ENCODE results near the gene ZNF575. TPM values are rescaled to one million over a fixed set of nuclear protein-coding genes. Genes with fewer than 3 reads are reported as not detected.
A peak's percentile ranks its signal among the peaks of the same experiment; 100 is the strongest.

The ZNF575 gene
- total RNA-seq, 2 donors from 2014 or later, result 6.4 to 11.3 TPM

GRCh38 chr19:43562226-43562697 lies 29.3 kb downstream of the ZNF575 start:
- Histone ChIP-seq H3K4me3 (no peak overlapping the region), H3K36me3 (no peaks in the 10 kb centered on the region), H3K9me3 (no peaks in the 10 kb centered on the region), H3K27me3 (no peaks in the 10 kb centered on the region), H3K27ac (peak overlapping the region; percentile 59), H3K9ac (ENCODE audit: low read depth in 2 of 2, low read length in 2 of 2) (no peak overlapping the region), H3K4me1 (no peaks in the 10 kb centered on the region)
- TF ChIP-seq CTCF (IDR thresholded peaks at IDR 0.05), result no peak
- DNase-seq, result no peak
- intact Hi-C loops (cut with DNase I), result no loop called here

- H3K27ac ChIP-seq, result peak overlapping the region; percentile 59
- H3K4me1 ChIP-seq, result no peaks in the 10 kb centered on the region
- no peak overlapping the region for H3K4me3 ChIP-seq
- no peaks in the 10 kb centered on the region for H3K27me3 ChIP-seq
- peak; percentile 59 for DNase-seq
- no peaks in the 10 kb centered on the region for H3K9me3 ChIP-seq
- TF ChIP-seq CTCF (IDR thresholded peaks at IDR 0.05), result no peak
- intact Hi-C loops (cut with DNase I), result no loop called here
- H3K9ac ChIP-seq (ENCODE audit: low read depth in 2 of 2, low read length in 2 of 2), result no peak overlapping the region
- no peaks in the 10 kb centered on the region for H3K36me3 ChIP-seq
These were observed 29.8 kb downstream of the ZNF575 start for GRCh38 chr19:43562698-43563241.

GRCh38 chr19:43563816-43564457 lies 30.9 kb downstream of the ZNF575 start:
- intact Hi-C loops (cut with DNase I), result no loop called here

GRCh38 chr19:43564800-43565199 lies 31.8 kb downstream of the ZNF575 start:
- H3K4me1 ChIP-seq, result no peaks in the 10 kb centered on the region
- H3K4me3 ChIP-seq, result no peak overlapping the region
- no peak for DNase-seq
- no peaks in the 10 kb centered on the region for H3K9me3 ChIP-seq
- no peaks in the 10 kb centered on the region for H3K36me3 ChIP-seq
- intact Hi-C loops (cut with DNase I), result no loop called here
- no peak for TF ChIP-seq CTCF (IDR thresholded peaks at IDR 0.05)
- H3K9ac ChIP-seq (ENCODE audit: low read depth in 2 of 2, low read length in 2 of 2), result no peak overlapping the region
- H3K27ac ChIP-seq, result no peak overlapping the region
- no peaks in the 10 kb centered on the region for H3K27me3 ChIP-seq

More at GRCh38 chr19:43563816-43564457, 30.9 kb downstream of the ZNF575 start:
- Histone ChIP-seq H3K27me3 (no peaks in the 10 kb centered on the region), H3K36me3 (no peaks in the 10 kb centered on the region), H3K4me1 (no peaks in the 10 kb centered on the region), H3K9ac (ENCODE audit: low read depth in 2 of 2, low read length in 2 of 2) (no peak overlapping the region), H3K9me3 (no peaks in the 10 kb centered on the region), H3K4me3 (no peak overlapping the region), H3K27ac (no peak overlapping the region)
- TF ChIP-seq CTCF (IDR thresholded peaks at IDR 0.05), result no peak
- no peak for DNase-seq

GRCh38 chr19:43569657-43570056 lies 36.7 kb downstream of the ZNF575 start:
- Histone ChIP-seq H3K9ac (ENCODE audit: low read depth in 2 of 2, low read length in 2 of 2) (no peak overlapping the region), H3K27ac (no peak overlapping the region), H3K9me3 (no peaks in the 10 kb centered on the region), H3K36me3 (no peaks in the 10 kb centered on the region), H3K27me3 (no peaks in the 10 kb centered on the region), H3K4me3 (no peak overlapping the region), H3K4me1 (peaks cover 5% of the 10 kb centered on the region)
- no peak for DNase-seq
- no peak for TF ChIP-seq CTCF (IDR thresholded peaks at IDR 0.05)
- intact Hi-C loops (cut with DNase I), result no loop called here

Data from colonic mucosa (tissue), 4 donors.